ENCODE data around the gene VCAN.
"Not testable (repeated sequence)": the region's sequence is repeated elsewhere in the genome, so short reads cannot be mapped to it uniquely, and the experiment has no call there.

The VCAN gene

GRCh38 chr5:83471405-83472212, at the start of gene VCAN:
VCAN (plus strand) TSS chr5:83471744; CDS start chr5:83483519, 11,775 bp downstream.
- DNase-seq (ENCODE audit: low spot score) (no peak), FAIRE-seq (no peak)

GRCh38 chr5:83422284-83422683, 49.3 kb upstream of the VCAN start:
- DNase-seq (ENCODE audit: low spot score) (no peak), FAIRE-seq (no peak)

GRCh38 chr5:83426855-83427254, 44.7 kb upstream of the VCAN start:
- no peak for FAIRE-seq
- no peak for DNase-seq (ENCODE audit: low spot score)

DNA sequence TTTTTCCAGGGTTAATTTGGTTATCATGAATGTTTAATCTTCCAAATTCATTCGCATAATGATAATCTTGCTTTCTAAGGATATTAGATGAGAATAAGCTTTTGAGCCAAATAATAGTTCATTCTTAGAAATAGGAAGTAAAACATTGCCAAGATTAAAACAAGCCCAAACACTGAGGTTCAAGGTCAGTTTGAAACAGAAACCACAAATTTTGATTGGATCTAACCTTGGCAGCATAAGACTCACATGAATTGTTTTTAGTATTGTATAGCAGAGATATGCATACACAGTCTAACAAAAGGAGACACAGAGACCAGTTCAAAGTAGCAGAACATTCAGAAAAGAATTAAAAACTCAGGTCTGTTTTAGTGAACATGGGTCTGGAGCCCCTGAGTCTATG, 43.4 kb upstream of the VCAN start:
- FAIRE-seq (no peak), DNase-seq (ENCODE audit: low spot score) (no peak)

GRCh38 chr5:83428890-83429289, 42.7 kb upstream of the VCAN start:
- DNase-seq (ENCODE audit: low spot score): no peak
- no peak for FAIRE-seq

DNA sequence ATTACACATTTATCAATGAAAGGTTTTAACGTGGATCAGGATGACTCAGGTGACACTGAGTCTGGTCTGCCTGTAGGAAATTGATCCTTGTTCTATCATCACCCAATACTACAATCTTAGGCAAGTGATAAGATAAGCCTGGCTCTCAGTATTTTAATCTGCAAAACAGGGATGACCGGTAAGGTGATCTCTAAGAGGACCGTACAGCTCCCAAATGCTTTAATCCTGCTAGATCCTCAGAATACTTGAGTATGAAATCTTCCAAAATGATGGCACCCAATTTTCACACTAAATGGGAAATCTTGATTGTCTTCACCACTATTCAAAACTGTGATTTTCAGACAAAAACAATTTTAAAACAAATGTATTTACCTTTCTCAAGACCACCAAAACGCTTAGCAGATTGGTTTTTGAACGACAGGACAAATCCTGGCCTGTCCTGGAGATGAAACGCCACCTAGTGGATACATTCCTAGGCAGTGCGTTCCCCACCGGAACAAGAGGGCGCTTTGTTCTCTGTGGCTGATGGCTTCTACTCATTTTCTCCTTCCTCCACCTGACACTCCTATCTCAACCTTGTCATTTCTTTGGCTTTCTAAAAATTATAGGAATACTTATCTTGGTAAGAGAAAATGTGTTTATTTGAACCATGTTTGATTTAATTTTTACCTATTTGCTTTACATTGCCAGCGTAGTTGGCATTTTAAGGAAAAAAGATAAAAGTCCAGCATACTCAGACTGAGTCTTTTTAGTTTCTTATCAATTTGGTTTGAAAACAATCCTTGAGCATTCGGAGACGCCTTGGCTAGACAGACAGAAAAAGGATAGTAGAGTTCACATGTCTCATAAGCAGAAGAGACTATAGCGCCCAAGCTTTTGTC, 41.2 kb upstream of the VCAN start:
- DNase-seq (ENCODE audit: low spot score) (peak; percentile 69), FAIRE-seq (peak; percentile 70)

DNA sequence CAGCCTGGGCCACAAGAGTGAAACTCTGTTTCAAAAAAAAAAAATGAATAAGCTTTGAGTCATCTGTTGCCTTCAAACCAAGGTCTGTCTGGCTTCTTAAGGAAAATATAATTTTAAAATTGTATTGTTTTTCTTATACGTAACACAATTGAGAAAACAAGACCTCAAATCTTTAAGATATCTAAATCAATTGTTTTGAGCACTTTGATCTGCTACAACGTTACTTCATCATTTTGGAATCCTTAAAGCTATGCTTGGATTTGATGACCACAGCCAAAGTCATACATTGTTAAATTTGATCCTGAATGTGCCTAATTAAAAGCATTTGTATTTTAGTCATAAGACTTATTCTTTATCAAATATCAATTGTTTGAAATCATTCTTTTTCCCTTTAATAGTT, 37.7 kb upstream of the VCAN start:
- FAIRE-seq: no peak
- DNase-seq (ENCODE audit: low spot score): no peak

- no peak for FAIRE-seq
- no peak for DNase-seq (ENCODE audit: low spot score)
Observed at GRCh38 chr5:83434946-83435345, 36.6 kb upstream of the VCAN start.

DNA sequence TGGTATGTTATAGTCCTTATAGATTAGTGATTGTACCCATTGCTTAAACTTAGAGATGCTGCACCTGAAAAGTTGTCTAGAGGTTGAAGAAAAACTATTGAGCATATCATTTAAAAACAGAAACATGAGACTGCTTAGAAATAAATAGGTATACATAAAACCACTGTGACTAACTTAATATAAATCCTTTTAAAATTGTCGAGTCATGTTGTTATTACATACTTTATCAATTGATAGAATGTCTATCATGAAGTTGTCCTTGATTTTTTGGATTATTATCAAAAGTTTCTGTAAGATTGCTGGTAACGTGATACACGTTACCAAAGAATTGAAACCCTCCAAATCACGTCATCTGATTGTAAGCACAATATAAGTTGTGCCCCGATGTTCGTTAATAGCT, 35.3 kb upstream of the VCAN start:
- FAIRE-seq: no peak
- no peak for DNase-seq (ENCODE audit: low spot score)

GRCh38 chr5:83437697-83438096, 33.8 kb upstream of the VCAN start:
- FAIRE-seq; DNase-seq (ENCODE audit: low spot score): not testable (repeated sequence)

- no peak for DNase-seq (ENCODE audit: low spot score)
- no peak for FAIRE-seq
Observed at GRCh38 chr5:83440826-83441225, 30.7 kb upstream of the VCAN start.

DNA sequence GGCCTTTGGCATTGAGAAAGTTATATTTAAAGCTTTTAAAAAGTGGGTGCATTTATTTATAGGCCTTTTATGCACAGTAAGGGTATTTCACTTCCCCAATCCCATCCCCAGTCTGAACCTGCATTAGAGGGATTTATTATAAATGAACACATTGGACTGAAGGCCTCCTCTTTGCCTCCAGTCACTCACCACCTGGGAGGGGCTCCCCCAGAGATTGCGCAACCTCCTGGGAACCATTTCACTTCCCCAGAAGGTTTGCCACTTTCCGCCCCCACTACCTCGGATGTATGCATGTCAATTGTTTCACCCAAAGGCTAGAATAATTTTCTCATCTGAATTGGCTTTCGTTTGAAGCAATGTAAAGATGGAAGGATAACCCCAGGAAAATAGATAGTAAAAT, 29.8 kb upstream of the VCAN start:
- DNase-seq (ENCODE audit: low spot score) (no peak), FAIRE-seq (no peak)

DNA sequence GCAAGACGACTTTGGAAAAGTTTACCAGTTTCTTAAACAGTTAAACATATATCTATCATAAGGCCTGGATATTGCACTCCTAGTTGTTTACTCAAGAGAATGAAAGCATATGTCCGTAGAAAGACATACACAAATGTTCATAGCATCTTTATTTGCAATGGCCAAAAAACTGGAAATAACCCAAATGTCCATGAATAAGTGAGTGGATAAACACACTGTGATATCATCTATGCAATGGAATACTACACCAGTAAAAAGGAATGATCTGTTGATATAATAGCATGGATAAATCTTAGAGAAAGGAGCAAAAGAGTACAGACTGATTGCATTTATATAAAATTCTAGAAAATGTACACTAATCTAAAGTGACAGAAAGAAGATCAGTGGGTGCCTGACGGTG, 28.0 kb upstream of the VCAN start:
- no peak for FAIRE-seq
- no peak for DNase-seq (ENCODE audit: low spot score)

DNA sequence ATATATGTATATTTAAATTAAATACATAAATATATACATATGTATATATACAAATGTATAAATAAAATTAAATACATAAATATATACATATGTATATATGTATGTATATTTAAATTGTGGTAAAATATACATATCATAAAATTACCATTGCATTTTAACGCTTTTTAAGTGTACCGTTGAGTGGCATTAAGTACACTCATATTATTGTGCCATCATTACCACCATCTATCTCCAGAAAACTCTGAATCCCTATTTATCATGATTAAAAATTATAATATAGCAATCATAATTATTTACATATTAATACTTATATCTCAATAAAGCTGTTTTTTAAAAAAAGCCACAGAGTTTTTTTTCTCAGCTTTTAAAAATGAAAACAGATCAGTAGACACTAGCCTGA, 27.1 kb upstream of the VCAN start:
- FAIRE-seq (no peak), DNase-seq (ENCODE audit: low spot score) (no peak)

DNA sequence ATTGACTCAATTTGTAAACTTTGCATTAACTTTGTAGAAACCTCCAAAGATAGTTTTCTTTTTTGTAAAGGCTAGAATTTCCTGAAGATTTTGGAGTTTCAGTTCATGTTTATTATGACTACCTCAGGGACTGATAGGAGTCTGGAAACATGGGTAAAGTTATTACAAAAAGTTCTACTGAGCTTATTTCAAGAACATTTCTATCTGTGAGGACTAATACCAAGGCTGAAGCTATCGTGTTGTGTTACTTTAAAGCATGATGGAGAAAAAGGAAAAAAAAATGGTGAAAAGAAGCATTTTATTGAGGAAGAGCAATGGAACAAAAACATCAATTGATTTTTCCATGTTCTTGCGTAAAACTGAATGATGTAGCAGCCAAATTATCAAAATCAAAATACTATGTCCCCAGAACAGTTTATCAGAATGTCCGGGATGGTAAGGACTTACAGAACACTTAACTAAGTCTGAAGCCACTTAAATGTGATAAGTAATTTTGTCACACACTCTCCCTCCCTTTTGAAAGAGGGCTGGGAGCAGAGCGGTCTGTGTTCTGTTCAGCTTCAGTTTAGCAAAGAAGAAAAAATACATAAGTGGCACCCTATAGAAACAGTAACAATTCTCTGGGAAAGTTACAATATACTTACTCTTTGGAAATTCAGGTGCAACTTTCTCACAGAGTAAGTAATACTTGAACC, 25.1 kb upstream of the VCAN start:
- DNase-seq (ENCODE audit: low spot score) (no peak), FAIRE-seq (no peak)

DNA sequence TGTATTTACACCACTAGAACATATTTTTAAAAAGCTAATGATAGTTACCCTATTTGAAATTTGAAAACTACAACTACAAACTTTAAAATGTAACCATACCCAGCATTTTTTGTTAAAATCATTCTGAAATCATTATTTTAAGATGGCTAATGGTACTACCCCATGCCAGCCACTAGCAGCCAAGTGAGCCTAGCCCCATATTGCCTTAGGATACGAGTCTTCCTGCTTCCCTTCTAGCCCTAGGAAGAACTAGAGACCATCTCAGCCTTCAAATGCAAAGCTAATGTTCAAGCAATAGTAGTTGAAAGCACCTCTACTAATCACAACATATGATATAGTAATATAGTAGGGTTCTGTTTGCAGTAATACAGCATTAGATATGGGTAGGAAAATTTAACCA, 24.0 kb upstream of the VCAN start:
- DNase-seq (ENCODE audit: low spot score): no peak
- no peak for FAIRE-seq

GRCh38 chr5:83450183-83450966, 21.2 kb upstream of the VCAN start:
- FAIRE-seq (no peak), DNase-seq (ENCODE audit: low spot score) (no peak)

DNA sequence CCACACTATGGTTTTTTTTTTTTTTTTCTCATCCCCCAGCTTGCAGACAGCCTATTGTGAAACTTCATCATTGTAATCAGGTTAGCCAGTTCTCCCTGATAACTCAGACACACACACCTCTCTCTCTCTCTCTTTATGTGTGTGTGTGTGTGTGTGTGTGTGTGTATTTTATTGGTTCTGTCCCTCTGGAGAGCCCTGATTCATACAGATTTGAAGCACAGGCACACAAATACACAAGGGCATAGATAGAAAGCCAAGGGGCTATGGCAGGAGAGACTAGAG, 20.6 kb upstream of the VCAN start:
- no peak for FAIRE-seq
- no peak for DNase-seq (ENCODE audit: low spot score)

- DNase-seq (ENCODE audit: low spot score) (no peak), FAIRE-seq (no peak)
Observed at GRCh38 chr5:83451955-83452354, 19.6 kb upstream of the VCAN start.

DNA sequence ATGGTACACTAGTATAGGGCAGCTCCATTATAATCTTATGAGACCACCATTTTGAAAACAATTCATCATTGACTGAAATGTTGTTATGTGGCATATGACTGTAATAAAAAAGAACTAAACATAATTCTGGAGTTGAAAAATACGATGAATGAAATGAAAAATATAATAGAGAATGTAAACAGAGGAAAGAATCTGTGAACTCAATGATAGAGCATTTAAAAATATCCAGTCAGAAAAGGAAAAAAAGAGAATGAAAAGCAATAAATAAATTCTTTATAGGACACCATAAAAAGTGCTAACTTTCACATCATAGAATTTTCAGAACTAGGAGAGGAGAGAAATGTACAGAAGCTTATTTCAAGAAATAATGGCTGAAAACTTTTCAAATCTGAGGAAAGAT, 17.6 kb upstream of the VCAN start:
- DNase-seq (ENCODE audit: low spot score) (no peak), FAIRE-seq (no peak)

DNA sequence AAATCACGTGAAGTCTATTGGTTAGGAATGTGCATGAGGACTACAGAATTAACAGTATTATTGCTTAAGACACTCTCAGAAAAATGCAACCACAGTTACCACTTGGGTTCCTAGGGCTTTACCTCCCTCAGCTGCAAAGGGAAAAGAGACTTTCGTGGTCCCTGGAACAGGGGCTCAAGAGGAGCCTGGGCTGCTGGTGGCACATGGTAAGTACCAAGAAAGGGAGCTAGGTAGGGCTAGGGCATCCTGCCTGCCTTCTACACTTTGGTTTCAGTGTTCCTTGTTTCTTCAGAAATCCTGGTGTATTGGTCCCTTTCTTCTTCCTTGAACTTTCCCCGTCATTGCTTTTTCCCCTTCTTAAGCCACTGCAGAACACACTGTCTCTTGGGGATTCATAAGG, 7.3 kb upstream of the VCAN start:
- DNase-seq (ENCODE audit: low spot score) (no peak), FAIRE-seq (no peak)

Measured in urothelium cell line (cell line).